ENCODE measurements around the gene GOLIM4. TPM values are rescaled to one million over a fixed set of nuclear protein-coding genes. Genes with fewer than 3 reads are reported as not detected.

GOLIM4 gene
- total and polyA plus RNA-seq, 7 donors, result 12.3 to 37.4 (median 27.2) TPM

GRCh38 chr3:167996514-167996913 lies 99.2 kb downstream of the GOLIM4 start:
- no peaks in the 10 kb centered on the region for H3K27me3 ChIP-seq
- H3K4me3 ChIP-seq, result no peak overlapping the region
- H3K4me1 ChIP-seq, result no peaks in the 10 kb centered on the region
- no peaks in the 10 kb centered on the region for H3K9me3 ChIP-seq
- WGBS, 2 donors, result 89 to 94% methylated on average over 4 of the region's 4 CpGs
- TF ChIP-seq CTCF (IDR thresholded peaks at IDR 0.05) (no peak), POLR2AphosphoS5 (IDR thresholded peaks at IDR 0.05) (no peak), EP300 (IDR thresholded peaks at IDR 0.05) (no peak), POLR2A (IDR thresholded peaks at IDR 0.05) (no peak)
- no peaks in the 10 kb centered on the region for H3K36me3 ChIP-seq
- intact Hi-C loops (cut with DNase I), result no loop called here
- DNase-seq, result no peak
- no peak overlapping the region for H3K27ac ChIP-seq

- TF ChIP-seq POLR2AphosphoS5 (IDR thresholded peaks at IDR 0.05) (no peak), POLR2A (IDR thresholded peaks at IDR 0.05) (no peak)
- WGBS, 2 donors, result 19 to 70% methylated on average over 1 of the region's 1 CpG
- Histone ChIP-seq H3K4me3 (no peak overlapping the region), H3K36me3 (no peaks in the 10 kb centered on the region), H3K4me1 (no peaks in the 10 kb centered on the region), H3K9me3 (no peaks in the 10 kb centered on the region), H3K27ac (no peak overlapping the region), H3K27me3 (no peaks in the 10 kb centered on the region)
- intact Hi-C loops (cut with DNase I), result no loop called here
- no peak for DNase-seq
Measured at GRCh38 chr3:167992381-167992780, 103.3 kb downstream of the GOLIM4 start.

- WGBS, 2 donors, result 28 to 74% methylated on average over 6 of the region's 6 CpGs
- no peaks in the 10 kb centered on the region for H3K4me1 ChIP-seq
- intact Hi-C loops (cut with DNase I), result no loop called here
- no peak for DNase-seq
- H3K27me3 ChIP-seq, result no peaks in the 10 kb centered on the region
- H3K36me3 ChIP-seq, result no peaks in the 10 kb centered on the region
- H3K4me3 ChIP-seq, result no peak overlapping the region
- H3K27ac ChIP-seq, result no peak overlapping the region
- no peak for TF ChIP-seq POLR2A (IDR thresholded peaks at IDR 0.05)
- TF ChIP-seq EP300 (IDR thresholded peaks at IDR 0.05), result no peak
- TF ChIP-seq POLR2AphosphoS5 (IDR thresholded peaks at IDR 0.05), result no peak
- TF ChIP-seq CTCF (IDR thresholded peaks at IDR 0.05), result no peak
- no peaks in the 10 kb centered on the region for H3K9me3 ChIP-seq
Measured at GRCh38 chr3:167991213-167991612, 104.5 kb downstream of the GOLIM4 start.

GRCh38 chr3:167989999-167990398 lies 105.7 kb downstream of the GOLIM4 start:
- Histone ChIP-seq H3K4me3 (no peak overlapping the region), H3K9me3 (no peaks in the 10 kb centered on the region), H3K36me3 (no peaks in the 10 kb centered on the region), H3K4me1 (no peaks in the 10 kb centered on the region), H3K27me3 (no peaks in the 10 kb centered on the region), H3K27ac (no peak overlapping the region)
- intact Hi-C loops (cut with DNase I), result no loop called here
- WGBS, 2 donors, result 93 to 94% methylated on average over 6 of the region's 6 CpGs
- TF ChIP-seq EP300 (IDR thresholded peaks at IDR 0.05) (no peak), CTCF (IDR thresholded peaks at IDR 0.05) (no peak), POLR2AphosphoS5 (IDR thresholded peaks at IDR 0.05) (no peak), POLR2A (IDR thresholded peaks at IDR 0.05) (no peak)
- DNase-seq, result no peak

- H3K4me3 ChIP-seq, result no peak overlapping the region
- intact Hi-C loops (cut with DNase I), result no loop called here
- no peak for DNase-seq
- H3K27me3 ChIP-seq, result no peaks in the 10 kb centered on the region
- H3K36me3 ChIP-seq, result no peaks in the 10 kb centered on the region
- no peaks in the 10 kb centered on the region for H3K4me1 ChIP-seq
- no peak for TF ChIP-seq POLR2A (IDR thresholded peaks at IDR 0.05)
- TF ChIP-seq EP300 (IDR thresholded peaks at IDR 0.05), result no peak
- no peak for TF ChIP-seq CTCF (IDR thresholded peaks at IDR 0.05)
- no peak for TF ChIP-seq POLR2AphosphoS5 (IDR thresholded peaks at IDR 0.05)
- H3K9me3 ChIP-seq, result no peaks in the 10 kb centered on the region
- 20 to 57% methylated on average over 2 of the region's 2 CpGs for WGBS, 2 donors
- no peak overlapping the region for H3K27ac ChIP-seq
Measured at GRCh38 chr3:167989066-167989465, 106.7 kb downstream of the GOLIM4 start.
